Cerebellar cortex (tissue), 1 donor: ENCODE results near the gene TMEM125.

Experiments
- DNase-seq: peaks from one replicate; pipeline ENCODE4 v3.0.0-alpha.2; 2015; ENCODE audit warnings: low spot score

Gene TMEM125

GRCh38 chr1:43312212-43312623, 42.4 kb downstream of the TMEM125 start:
- no peak for DNase-seq

DNA sequence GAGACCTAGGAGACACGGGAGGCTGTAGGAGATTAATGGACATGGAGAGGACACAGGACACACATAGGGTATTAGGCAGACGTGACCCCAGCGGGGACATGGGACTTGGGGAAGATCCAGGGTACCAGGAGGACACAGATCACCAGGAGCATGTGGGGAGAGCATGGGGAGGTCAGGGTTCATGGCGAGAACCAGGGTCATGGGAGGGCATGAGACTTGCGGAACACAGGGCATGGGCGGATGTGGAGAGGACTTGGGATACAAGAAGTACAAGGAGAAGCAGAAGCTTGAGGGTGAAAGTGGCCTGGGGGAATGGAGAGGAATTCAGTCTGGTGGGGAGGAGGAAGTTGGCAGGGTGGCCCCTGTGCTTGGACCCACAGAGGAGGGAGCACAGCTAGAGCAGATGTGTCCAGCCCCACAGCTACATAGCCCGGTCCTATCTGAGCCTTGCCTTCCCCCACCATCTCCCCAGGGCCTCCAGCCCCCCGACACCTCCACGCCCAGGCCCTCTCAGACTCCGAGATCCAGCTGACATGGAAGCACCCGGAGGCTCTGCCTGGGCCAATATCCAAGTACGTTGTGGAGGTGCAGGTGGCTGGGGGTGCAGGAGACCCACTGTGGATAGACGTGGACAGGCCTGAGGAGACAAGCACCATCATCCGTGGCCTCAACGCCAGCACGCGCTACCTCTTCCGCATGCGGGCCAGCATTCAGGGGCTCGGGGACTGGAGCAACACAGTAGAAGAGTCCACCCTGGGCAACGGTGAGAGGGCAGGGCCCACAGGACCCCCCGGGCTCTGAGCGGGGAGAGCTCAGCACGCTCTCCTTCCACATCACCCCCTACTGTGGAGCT, 43.1 kb downstream of the TMEM125 start:
- DNase-seq, result no peak

GRCh38 chr1:43313771-43314170, 44.0 kb downstream of the TMEM125 start:
- no peak for DNase-seq

DNA sequence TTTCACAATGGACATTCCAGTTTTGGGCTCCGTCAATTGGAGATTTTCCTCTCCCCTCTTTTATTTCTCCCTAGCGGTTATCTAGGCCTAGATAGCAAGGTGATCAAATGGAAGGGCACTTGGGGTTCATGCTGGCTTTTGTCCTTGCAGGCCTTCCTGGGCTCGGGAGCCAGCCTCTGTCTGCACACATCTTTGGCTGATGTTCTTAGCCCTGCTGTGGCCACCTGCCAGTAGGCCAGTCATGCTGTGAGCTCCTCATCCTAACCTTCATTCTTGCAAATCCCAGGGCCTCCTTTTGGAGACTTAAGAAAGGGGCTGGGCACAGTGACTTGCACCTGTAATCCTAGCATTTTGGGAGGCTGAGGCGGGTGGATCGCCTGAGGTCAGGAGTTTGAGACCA, 44.5 kb downstream of the TMEM125 start:
- no peak for DNase-seq

GRCh38 chr1:43315481-43315880, 45.7 kb downstream of the TMEM125 start:
- DNase-seq, result no peak

GRCh38 chr1:43315963-43316737, 46.4 kb downstream of the TMEM125 start:
- peak; percentile 17 for DNase-seq

DNA sequence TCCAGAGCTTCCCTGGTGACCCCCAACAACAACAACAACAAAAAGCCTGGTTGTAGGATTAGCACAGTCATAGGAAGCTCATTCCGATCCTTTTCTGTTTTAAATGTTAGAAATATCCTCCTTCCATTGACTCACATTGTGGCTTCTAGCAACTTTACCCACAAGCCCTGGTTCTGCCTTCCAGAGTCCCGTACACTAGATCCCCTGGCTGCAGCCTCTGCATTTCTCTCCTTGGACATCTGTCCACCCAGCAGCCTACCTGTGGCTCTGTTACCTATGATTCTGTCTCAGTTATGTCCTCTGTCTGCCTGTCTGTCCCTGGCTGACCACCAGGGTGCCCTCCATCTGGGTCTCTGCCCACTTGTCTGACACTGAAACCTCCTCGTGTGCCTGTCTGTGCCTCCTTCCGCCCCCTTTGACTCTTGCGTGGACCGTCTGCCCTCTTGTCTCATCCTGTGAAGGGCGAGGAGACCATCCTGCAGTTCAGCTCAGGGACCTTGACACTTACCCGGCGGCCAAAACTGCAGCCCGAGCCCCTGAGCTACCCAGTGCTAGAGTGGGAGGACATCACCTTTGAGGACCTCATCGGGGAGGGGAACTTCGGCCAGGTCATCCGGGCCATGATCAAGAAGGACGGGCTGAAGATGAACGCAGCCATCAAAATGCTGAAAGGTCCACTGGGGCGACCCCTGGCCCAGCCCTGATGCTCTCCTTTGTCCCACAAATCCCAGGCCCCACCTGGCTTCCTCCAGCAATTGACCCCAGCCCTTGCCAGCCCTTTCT, 47.1 kb downstream of the TMEM125 start:
- no peak for DNase-seq

DNA sequence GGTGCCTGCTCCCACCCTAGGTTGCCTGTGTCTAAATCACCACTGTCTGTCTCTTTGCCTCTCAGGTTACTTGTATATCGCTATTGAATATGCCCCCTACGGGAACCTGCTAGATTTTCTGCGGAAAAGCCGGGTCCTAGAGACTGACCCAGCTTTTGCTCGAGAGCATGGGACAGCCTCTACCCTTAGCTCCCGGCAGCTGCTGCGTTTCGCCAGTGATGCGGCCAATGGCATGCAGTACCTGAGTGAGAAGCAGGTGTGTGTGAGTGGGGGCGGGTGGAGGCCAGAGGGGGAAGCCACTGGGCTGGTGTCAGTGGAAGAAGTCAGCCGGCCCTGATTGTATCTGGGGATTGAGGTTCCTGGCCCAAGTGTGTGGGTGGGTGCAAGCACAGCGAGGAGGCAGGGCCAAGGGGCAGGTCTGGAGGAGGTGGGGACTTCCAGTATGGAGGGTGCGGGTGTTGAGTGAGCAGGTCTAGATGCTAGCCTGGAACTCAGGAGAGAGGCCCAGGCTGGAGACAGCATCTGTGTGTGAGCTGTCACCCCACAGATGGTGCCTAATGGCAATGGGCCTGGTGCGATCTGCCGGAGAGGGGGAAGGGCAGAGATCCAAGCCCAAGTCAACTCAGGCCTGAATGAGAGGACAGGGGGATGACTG, 48.2 kb downstream of the TMEM125 start:
- DNase-seq, result peak; percentile 86

GRCh38 chr1:43318831-43319230, 49.0 kb downstream of the TMEM125 start:
- DNase-seq, result no peak

GRCh38 chr1:43319288-43319687, 49.5 kb downstream of the TMEM125 start:
- no peak for DNase-seq

DNA sequence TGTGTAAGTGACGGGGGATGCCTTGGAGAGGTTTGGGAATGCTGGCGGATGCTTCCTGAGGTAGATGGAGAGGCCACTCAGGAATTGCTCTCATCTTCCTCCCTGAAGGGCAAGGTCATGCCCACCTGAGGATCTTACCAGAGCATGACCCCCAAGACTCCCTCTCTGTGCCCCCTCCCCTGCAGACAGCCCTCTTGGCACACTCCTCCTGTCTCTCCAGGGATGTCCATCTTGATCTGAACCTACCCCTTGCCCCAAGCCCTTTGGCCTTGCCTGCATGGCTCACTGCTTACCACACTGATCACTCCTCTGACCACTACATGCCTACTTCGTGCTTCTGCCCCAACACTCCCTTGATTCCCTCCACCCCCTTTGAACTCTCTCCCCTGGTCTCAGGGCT, 50.0 kb downstream of the TMEM125 start:
- DNase-seq, result no peak

DNA sequence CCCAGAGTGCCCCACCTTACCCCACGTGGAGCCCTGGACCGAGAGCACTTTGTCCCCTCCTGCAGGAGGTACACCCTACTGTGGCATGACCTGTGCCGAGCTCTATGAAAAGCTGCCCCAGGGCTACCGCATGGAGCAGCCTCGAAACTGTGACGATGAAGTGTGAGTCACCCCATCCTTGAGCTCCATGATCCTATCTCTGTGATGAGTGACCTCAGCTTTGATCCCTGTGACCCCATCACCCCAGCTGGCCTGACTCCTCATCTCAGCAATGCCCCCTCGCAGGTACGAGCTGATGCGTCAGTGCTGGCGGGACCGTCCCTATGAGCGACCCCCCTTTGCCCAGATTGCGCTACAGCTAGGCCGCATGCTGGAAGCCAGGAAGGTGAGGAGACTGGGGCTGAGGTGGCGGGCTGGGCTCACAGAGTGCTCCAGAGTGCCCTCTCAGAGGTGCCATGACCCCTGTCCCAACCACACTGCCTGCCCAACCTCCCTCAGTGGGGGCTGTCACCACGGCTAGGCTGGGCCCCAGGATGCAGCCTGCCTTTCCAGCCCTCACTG, 51.6 kb downstream of the TMEM125 start:
- no peak for DNase-seq

DNA sequence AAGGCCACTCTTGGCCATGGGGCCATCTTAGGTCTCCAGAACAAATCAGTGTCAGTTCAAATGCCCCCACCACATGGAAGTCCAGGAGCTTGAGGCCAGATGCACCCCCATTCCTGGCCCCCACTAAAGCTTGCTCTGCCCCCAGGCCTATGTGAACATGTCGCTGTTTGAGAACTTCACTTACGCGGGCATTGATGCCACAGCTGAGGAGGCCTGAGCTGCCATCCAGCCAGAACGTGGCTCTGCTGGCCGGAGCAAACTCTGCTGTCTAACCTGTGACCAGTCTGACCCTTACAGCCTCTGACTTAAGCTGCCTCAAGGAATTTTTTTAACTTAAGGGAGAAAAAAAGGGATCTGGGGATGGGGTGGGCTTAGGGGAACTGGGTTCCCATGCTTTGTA, 52.7 kb downstream of the TMEM125 start:
- no peak for DNase-seq
